ENCODE results near the gene GDF7.

- TF ChIP-seq CTCF (IDR thresholded peaks at IDR 0.05; ENCODE audit: low read depth, low read length), result no peak
- no peak for TF ChIP-seq EZH2phosphoT487 (IDR thresholded peaks at IDR 0.05; ENCODE audit: low read depth)
Measured at GRCh38 chr2:20667151-20667530, 197 bp downstream of the GDF7 start.
